ENCODE data around the gene CFAP92. TPM values are rescaled to one million over a fixed set of nuclear protein-coding genes. Genes with fewer than 3 reads are reported as not detected.

The CFAP92 gene
- total and polyA plus RNA-seq, 5 experiments from 2014 or later, result 0.18 to 2.0 (median 0.23) TPM

- Mint-ChIP-seq H3K4me3 (peak overlapping the region; percentile 73 to 91 (median 86)), H3K36me3 (peaks cover 13 to 29% (median 15%) of the 10 kb centered on the region in 3 donors), H3K27me3 (no peaks in the 10 kb centered on the region), H3K4me1 (peaks cover 28 to 54% (median 41%) of the 10 kb centered on the region in 4 donors), H3K9me3 (peaks cover 0 to 24% (median 9%) of the 10 kb centered on the region in 9 donors), H3K27ac (peak overlapping the region; percentile 88 to 98 (median 92))
- ATAC-seq, result peak; percentile 86 to 87
- DNase-seq, result peak in 9 of 10 donors; percentile 35 to 77 (median 63)
- POLR2A ChIA-PET, result interaction anchor here (0.6 to 2.4 kb wide), 10 partner anchors 11 to 1051 kb away, joined by 3 to 29 read pairs (median 4); partner anchors contain the start of genes ACAD9 and RPN1
Observed at GRCh38 chr3:128922804-128923459, 70.9 kb downstream of the CFAP92 start.

GRCh38 chr3:128919988-128920387 lies 73.9 kb downstream of the CFAP92 start:
- Mint-ChIP-seq H3K4me1 (peaks cover 20 to 48% (median 39%) of the 10 kb centered on the region in 4 donors), H3K27me3 (no peaks in the 10 kb centered on the region), H3K4me3 (no peak overlapping the region), H3K36me3 (peaks cover 15 to 38% (median 36%) of the 10 kb centered on the region in 3 donors), H3K27ac (peak overlapping the region in 2 of 10 donors; percentile 18 to 53), H3K9me3 (peaks cover 0 to 19% (median 9%) of the 10 kb centered on the region in 9 donors)
- POLR2A ChIA-PET, result interaction anchor here (1.9 kb wide), 1 partner anchor 41 kb away, joined by 5 read pairs; the partner anchor contains the start of gene ACAD9
- DNase-seq (no peak), ATAC-seq (no peak)

- Mint-ChIP-seq H3K9me3 (peaks cover 0 to 18% (median 8%) of the 10 kb centered on the region in 9 donors), H3K27me3 (no peaks in the 10 kb centered on the region), H3K27ac (peak overlapping the region in 7 of 10 donors; percentile 2 to 72 (median 24)), H3K4me3 (no peak overlapping the region), H3K4me1 (peaks cover 9 to 22% (median 15%) of the 10 kb centered on the region in 4 donors), H3K36me3 (peaks cover 15 to 62% (median 41%) of the 10 kb centered on the region in 3 donors)
- no peak for DNase-seq
- no peak for ATAC-seq
- POLR2A ChIA-PET, result no interaction called here
Observed at GRCh38 chr3:128917291-128917690, 76.6 kb downstream of the CFAP92 start.

- ATAC-seq, result no peak
- Mint-ChIP-seq H3K27ac (peak overlapping the region in 3 of 10 donors; percentile 25 to 69 (median 69)), H3K36me3 (peaks cover 8 to 74% (median 30%) of the 10 kb centered on the region in 3 donors), H3K4me1 (peaks cover 0 to 4% (median 0%) of the 10 kb centered on the region in 4 donors), H3K4me3 (no peak overlapping the region), H3K27me3 (no peaks in the 10 kb centered on the region), H3K9me3 (peaks cover 0 to 7% (median 0%) of the 10 kb centered on the region in 9 donors)
- POLR2A ChIA-PET, result no interaction called here
- DNase-seq, result no peak
Observed at GRCh38 chr3:128914966-128915645, 78.8 kb downstream of the CFAP92 start.

GRCh38 chr3:128911911-128912310 lies 82.0 kb downstream of the CFAP92 start:
- DNase-seq (no peak), ATAC-seq (no peak)
- peak overlapping the region in 3 of 10 donors; percentile 17 to 58 (median 49) for H3K27ac Mint-ChIP-seq
- no peaks in the 10 kb centered on the region for H3K4me1 Mint-ChIP-seq
- no peaks in the 10 kb centered on the region for H3K9me3 Mint-ChIP-seq
- H3K4me3 Mint-ChIP-seq, result no peak overlapping the region
- peaks cover 0 to 53% (median 12%) of the 10 kb centered on the region in 3 donors for H3K36me3 Mint-ChIP-seq
- H3K27me3 Mint-ChIP-seq, result no peaks in the 10 kb centered on the region
- POLR2A ChIA-PET, result no interaction called here

GRCh38 chr3:128910006-128910405 lies 83.9 kb downstream of the CFAP92 start:
- peaks cover 0 to 56% (median 24%) of the 10 kb centered on the region in 3 donors for H3K36me3 Mint-ChIP-seq
- no peaks in the 10 kb centered on the region for H3K4me1 Mint-ChIP-seq
- POLR2A ChIA-PET, result no interaction called here
- H3K9me3 Mint-ChIP-seq, result no peaks in the 10 kb centered on the region
- no peak for DNase-seq
- no peaks in the 10 kb centered on the region for H3K27me3 Mint-ChIP-seq
- H3K27ac Mint-ChIP-seq, result peak overlapping the region in 1 of 10 donors; percentile 1
- no peak for ATAC-seq
- no peak overlapping the region for H3K4me3 Mint-ChIP-seq

GRCh38 chr3:128908951-128909350 lies 84.9 kb downstream of the CFAP92 start:
- no peak for DNase-seq
- no peak for ATAC-seq
- Mint-ChIP-seq H3K9me3 (no peaks in the 10 kb centered on the region), H3K4me1 (no peaks in the 10 kb centered on the region), H3K27me3 (no peaks in the 10 kb centered on the region), H3K27ac (no peak overlapping the region), H3K36me3 (peaks cover 0 to 56% (median 30%) of the 10 kb centered on the region in 3 donors), H3K4me3 (no peak overlapping the region)
- POLR2A ChIA-PET, result interaction anchor here (1.2 kb wide), 1 partner anchor 30 kb away, joined by 3 read pairs; no protein-coding TSS in a partner anchor

GRCh38 chr3:128907706-128908445 lies 86.0 kb downstream of the CFAP92 start:
- Mint-ChIP-seq H3K9me3 (no peaks in the 10 kb centered on the region), H3K27ac (peak overlapping the region in 2 of 10 donors; percentile 21 to 40), H3K27me3 (no peaks in the 10 kb centered on the region), H3K4me3 (no peak overlapping the region), H3K36me3 (peaks cover 0 to 57% (median 31%) of the 10 kb centered on the region in 3 donors), H3K4me1 (no peaks in the 10 kb centered on the region)
- POLR2A ChIA-PET, result interaction anchor here (0.5 to 1.2 kb wide), 2 partner anchors 29 to 108 kb away, joined by 3 to 4 read pairs; no protein-coding TSS in a partner anchor
- no peak for DNase-seq
- no peak for ATAC-seq

- Mint-ChIP-seq H3K4me1 (no peaks in the 10 kb centered on the region), H3K36me3 (peaks cover 0 to 57% (median 28%) of the 10 kb centered on the region in 3 donors), H3K27me3 (no peaks in the 10 kb centered on the region), H3K27ac (peak overlapping the region in 3 of 10 donors; percentile 71 to 79 (median 75)), H3K4me3 (no peak overlapping the region), H3K9me3 (no peaks in the 10 kb centered on the region)
- POLR2A ChIA-PET, result interaction anchor here (0.5 kb wide), 1 partner anchor 109 kb away, joined by 4 read pairs; no protein-coding TSS in a partner anchor
- no peak for DNase-seq
- ATAC-seq, result no peak
Observed at GRCh38 chr3:128906804-128907525, 86.9 kb downstream of the CFAP92 start.

GRCh38 chr3:128906031-128906803 lies 87.7 kb downstream of the CFAP92 start:
- H3K36me3 Mint-ChIP-seq, result peaks cover 0 to 60% (median 35%) of the 10 kb centered on the region in 3 donors
- peak overlapping the region in 2 of 10 donors; percentile 58 to 75 for H3K27ac Mint-ChIP-seq
- no peaks in the 10 kb centered on the region for H3K4me1 Mint-ChIP-seq
- H3K4me3 Mint-ChIP-seq, result no peak overlapping the region
- ATAC-seq (no peak), DNase-seq (no peak)
- POLR2A ChIA-PET, result no interaction called here
- no peaks in the 10 kb centered on the region for H3K9me3 Mint-ChIP-seq
- no peaks in the 10 kb centered on the region for H3K27me3 Mint-ChIP-seq

- Mint-ChIP-seq H3K9me3 (no peaks in the 10 kb centered on the region), H3K4me1 (peaks cover 0 to 1% (median 0%) of the 10 kb centered on the region in 4 donors), H3K4me3 (no peak overlapping the region), H3K27ac (no peak overlapping the region), H3K36me3 (peaks cover 5 to 81% (median 39%) of the 10 kb centered on the region in 3 donors), H3K27me3 (no peaks in the 10 kb centered on the region)
- DNase-seq (no peak), ATAC-seq (no peak)
- POLR2A ChIA-PET, result no interaction called here
Observed at GRCh38 chr3:128903501-128903900, 90.4 kb downstream of the CFAP92 start.
